Left ventricle myocardium superior (tissue), 1 donor: ENCODE measurements around the gene CAMK1G. TPM values are rescaled to one million over a fixed set of nuclear protein-coding genes. Genes with fewer than 3 reads are reported as not detected.

Experiments
- ATAC-seq: fragments of 200-7000 bp; cut with Tn5 transposase; one replicate; pipeline ENCODE4 v1.9.1; 2020; ENCODE audit warnings: mild to moderate bottlenecking, moderate library complexity
- DNase-seq: peaks from one replicate; pipeline ENCODE4 v3.0.0-alpha.2; 2020
- intact Hi-C: fragments of 100-400 bp; cut with micrococcal nuclease; formaldehyde crosslinking; loops from one replicate; pipeline ENCODE4 v1.11.0; 2022
- total RNA-seq: library from RNA; stranded (reverse); fragmentation: NEBNext Ultra II Directional; extraction: Animal tissue kit (Norgen Biotek cat#: 25700); gene quantifications from one replicate; pipeline ENCODE4 v1.2.1, GENCODE V29; 2021
- donor health status: DM: no; HTN: yes; CAD: no; lungs with severe emphysema.

CAMK1G gene
- total RNA-seq, 1 donor from 2014 or later = not detected

- intact Hi-C loops = no loop called here
- ATAC-seq (peak; percentile 76), DNase-seq (peak; percentile 90)
Measured at GRCh38 chr1:209627732-209628196, 44.2 kb downstream of the CAMK1G start.

- intact Hi-C loops = no loop called here
- DNase-seq = no peak
- no peak for ATAC-seq
Measured at GRCh38 chr1:209628618-209629299, 45.2 kb downstream of the CAMK1G start.

GRCh38 chr1:209629621-209630382 is 46.3 kb downstream of the CAMK1G start:
- DNase-seq (no peak), ATAC-seq (no peak)
- intact Hi-C loops = no loop called here

GRCh38 chr1:209630383-209631225 is 47.1 kb downstream of the CAMK1G start:
- peak; percentile 57 for DNase-seq
- intact Hi-C loops = no loop called here
- peak; percentile 10 for ATAC-seq

- intact Hi-C loops = no loop called here
- ATAC-seq = no peak
- DNase-seq = no peak
Measured at GRCh38 chr1:209633335-209633997, 50.0 kb downstream of the CAMK1G start.

GRCh38 chr1:209634005-209634737 is 50.7 kb downstream of the CAMK1G start:
- ATAC-seq (no peak), DNase-seq (no peak)
- intact Hi-C loops = no loop called here

GRCh38 chr1:209635850-209636249 is 52.3 kb downstream of the CAMK1G start:
- no peak for ATAC-seq
- intact Hi-C loops = no loop called here

GRCh38 chr1:209641832-209642172 is 58.3 kb downstream of the CAMK1G start:
- ATAC-seq = peak; percentile 89
- intact Hi-C loops = loop anchor here (5.0 kb wide), 1 partner anchor 50 kb away; no protein-coding TSS in a partner anchor
- DNase-seq = peak; percentile 95

More at GRCh38 chr1:209635850-209636249, 52.3 kb downstream of the CAMK1G start:
- no peak for DNase-seq

GRCh38 chr1:209642816-209643215 is 59.3 kb downstream of the CAMK1G start:
- peak; percentile 62 for ATAC-seq
- intact Hi-C loops = loop anchor here (5.0 kb wide), 1 partner anchor 49 kb away; no protein-coding TSS in a partner anchor
- no peak for DNase-seq

- DNase-seq = peak; percentile 86
- intact Hi-C loops = loop anchor here (5.0 kb wide), 1 partner anchor 49 kb away; no protein-coding TSS in a partner anchor
- peak; percentile 80 for ATAC-seq
Measured at GRCh38 chr1:209643285-209644020, 59.9 kb downstream of the CAMK1G start.

GRCh38 chr1:209645574-209646452 is 62.3 kb downstream of the CAMK1G start:
- intact Hi-C loops = no loop called here
- ATAC-seq = peak; percentile 15
- peak; percentile 64 for DNase-seq

GRCh38 chr1:209646558-209646957 is 63.0 kb downstream of the CAMK1G start:
- DNase-seq = no peak
- intact Hi-C loops = no loop called here
- no peak for ATAC-seq

GRCh38 chr1:209647156-209647555 is 63.6 kb downstream of the CAMK1G start:
- DNase-seq (no peak), ATAC-seq (no peak)
- intact Hi-C loops = no loop called here

GRCh38 chr1:209648346-209648745 is 64.8 kb downstream of the CAMK1G start:
- ATAC-seq (no peak), DNase-seq (no peak)
- intact Hi-C loops = no loop called here

GRCh38 chr1:209648931-209649776 is 65.6 kb downstream of the CAMK1G start:
- DNase-seq (no peak), ATAC-seq (peak; percentile 24)
- intact Hi-C loops = no loop called here

- ATAC-seq (no peak), DNase-seq (no peak)
- intact Hi-C loops = no loop called here
Measured at GRCh38 chr1:209650454-209650853, 66.9 kb downstream of the CAMK1G start.
